Activated naive CD4-positive, alpha-beta T cell (primary cell): ENCODE data around the gene PLAGL1.

Experiments used
- DNase-seq, 4 experiments: peaks; one replicate each; lab custom pipeline; 2025; lab: John Stamatoyannopoulos, UW

The PLAGL1 gene

GRCh38 chr6:143966312-143966711 lies 41.7 kb downstream of the PLAGL1 start:
- DNase-seq: no peak

DNA sequence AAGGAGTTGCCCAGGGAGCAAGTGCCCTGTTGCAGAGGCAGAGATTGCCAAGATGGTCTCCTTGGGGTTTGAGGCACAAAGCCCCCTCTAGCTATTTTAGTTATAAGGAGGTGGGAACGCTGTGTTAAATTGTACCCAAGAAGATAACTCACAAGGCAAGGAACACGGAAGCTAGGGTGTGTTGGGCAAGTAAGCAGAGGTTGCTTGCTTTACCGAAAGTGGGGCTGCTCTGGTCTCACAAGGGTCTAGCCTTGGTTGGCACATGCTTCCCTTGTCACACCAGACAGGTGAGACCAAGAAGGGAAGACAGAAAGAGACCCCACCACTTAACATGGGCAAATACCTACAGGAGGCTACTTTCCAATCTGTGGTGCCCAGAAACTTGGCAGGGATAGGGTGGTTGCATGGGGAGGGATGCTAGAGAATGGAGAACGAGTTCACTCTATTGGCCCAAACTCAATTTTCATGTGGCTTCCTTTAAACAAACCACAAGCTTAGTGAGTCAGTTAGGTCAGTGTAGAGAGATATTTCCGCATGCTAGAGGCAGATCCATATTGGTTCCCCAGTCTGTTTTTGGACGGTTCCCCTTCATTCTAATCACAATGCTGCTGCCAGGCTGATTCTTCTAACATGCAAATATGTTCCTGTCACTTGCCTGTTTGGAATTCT lies 42.4 kb downstream of the PLAGL1 start:
- DNase-seq: no peak

DNA sequence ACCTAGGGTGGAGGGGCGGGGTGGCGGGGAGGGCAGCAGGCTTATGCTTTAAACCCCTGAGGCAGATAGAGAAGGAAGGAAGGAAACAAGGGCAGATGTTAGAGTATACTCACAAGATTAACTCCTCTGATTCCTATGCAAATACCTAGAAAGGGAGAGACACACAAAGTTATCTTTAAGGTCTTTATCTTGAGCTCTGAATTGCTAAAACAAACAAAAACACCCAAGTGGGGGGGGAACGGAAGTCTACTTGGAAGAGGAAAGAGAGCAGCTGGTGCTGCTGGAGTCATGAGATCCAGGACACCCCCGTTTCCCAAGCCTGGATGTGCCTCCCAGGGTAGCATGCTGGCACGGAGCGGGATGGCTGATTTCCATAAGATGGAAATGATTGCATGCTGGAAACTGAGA lies 43.4 kb downstream of the PLAGL1 start:
- no peak for DNase-seq

DNA sequence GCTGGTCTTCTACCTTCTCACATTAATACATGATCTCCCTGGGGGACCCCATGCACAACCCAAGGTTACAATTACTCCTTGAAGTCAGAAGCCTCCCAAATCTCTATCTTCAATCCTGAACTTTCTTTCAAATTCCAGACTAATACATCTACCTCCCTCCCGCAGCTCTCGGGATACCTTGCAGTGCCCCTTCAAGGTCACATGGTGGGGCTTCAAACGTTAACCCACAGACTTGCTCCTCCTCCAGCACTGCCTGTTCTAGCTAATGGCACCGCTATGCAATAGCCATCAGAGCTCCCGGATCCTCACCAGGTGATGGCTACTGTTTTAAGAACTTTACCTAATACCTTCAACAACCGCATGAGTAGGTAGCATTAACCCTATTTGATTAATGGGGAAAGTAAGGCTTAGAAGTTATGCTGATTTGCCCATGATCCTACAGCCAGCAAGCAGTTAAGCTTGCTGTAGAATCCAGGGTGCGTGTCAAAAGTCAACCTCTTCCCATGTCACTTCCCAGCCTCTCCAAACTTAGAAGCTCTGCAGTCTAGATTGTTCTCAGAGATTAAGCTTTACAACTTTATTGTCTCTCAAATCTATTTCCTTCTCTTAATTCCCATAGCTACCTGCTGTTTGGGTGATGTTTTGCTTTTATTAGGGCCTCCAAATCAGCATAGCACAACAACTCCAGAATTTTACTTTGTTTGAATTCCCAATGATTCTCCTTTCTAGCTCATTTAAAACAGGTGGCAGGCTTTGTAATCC lies 44.7 kb downstream of the PLAGL1 start:
- DNase-seq: no peak

GRCh38 chr6:143961886-143962878 lies 45.9 kb downstream of the PLAGL1 start:
- no peak for DNase-seq

DNA sequence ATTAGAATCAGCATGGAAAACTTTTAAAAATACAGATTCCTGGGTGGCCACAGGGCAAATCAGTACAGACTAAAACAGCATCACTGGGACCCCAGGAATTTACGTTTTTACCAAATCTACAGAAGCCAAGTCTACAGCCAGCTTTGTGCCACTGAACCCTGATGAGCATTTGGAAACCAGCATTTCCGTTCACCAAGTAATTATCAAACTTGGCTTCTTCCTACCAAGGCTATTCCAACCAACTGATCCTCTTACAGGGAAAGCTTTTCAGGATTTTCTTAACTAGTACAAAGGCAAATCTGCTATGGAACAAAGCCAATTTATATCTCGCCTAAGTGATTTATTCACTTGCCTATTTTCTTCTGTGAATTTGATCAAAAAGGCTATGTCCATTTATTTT lies 47.0 kb downstream of the PLAGL1 start:
- no peak for DNase-seq

DNA sequence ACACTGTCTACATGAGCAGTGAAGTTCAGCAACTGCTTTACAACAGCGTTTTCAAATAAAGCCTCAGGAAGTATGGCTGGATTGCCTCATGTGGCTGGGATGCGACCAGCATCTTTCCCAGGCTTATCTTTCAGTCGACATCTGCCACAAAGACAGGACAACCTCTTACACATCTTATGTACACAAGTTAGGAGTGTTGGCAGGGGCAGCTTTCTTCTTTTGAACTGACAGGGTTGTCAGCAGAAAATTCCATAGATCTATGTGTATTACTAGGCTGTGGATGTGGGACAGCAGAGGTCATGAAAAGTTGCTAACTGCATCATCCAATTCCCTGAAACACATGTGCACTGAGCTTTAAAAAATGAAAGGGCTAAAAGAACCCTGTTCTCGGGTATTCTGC lies 48.1 kb downstream of the PLAGL1 start:
- DNase-seq: no peak

GRCh38 chr6:143958839-143959399 lies 49.1 kb downstream of the PLAGL1 start:
- DNase-seq: no peak

GRCh38 chr6:143957679-143958274 lies 50.3 kb downstream of the PLAGL1 start:
- no peak for DNase-seq

DNA sequence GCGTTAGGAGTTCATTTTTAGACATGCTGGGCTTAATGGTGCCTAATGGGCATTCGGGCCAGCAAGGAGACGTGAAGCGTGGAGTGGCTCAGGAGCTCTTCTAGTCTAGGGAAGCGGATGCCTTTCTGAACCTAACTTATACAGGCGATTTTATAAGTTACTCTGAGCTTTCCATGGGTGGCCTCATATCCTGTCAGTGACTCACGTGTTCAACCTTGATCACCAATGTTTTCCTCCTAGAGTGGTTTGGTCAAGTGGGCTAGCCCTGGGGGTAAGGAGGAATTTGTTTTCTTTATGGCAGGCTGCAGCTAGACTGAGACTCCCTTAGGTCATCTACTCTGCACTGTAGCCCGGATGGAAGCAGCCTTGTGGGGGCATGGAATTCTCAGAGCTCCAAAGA lies 52.1 kb downstream of the PLAGL1 start:
- no peak for DNase-seq

DNA sequence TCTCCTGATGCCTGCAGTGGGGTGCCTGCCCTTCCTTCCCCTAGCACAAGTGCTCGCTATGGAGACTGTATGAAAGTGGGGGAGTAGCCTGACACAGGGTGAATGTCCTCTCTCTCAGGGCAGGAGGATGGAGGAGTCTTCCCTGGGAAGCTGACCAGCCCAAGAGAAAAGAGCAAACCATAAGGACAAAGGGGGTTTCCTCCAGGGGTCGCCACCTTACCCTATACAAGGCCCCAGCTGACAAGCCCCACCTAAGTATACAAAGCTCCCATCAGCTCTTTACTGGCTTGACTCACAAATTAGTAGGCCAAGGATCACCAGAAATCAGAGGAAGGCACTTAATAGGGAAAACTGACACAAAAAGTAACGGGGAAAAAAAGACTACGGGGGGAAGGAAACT lies 54.1 kb downstream of the PLAGL1 start:
- no peak for DNase-seq

GRCh38 chr6:143952947-143953701 lies 54.9 kb downstream of the PLAGL1 start:
- no peak for DNase-seq

- DNase-seq: no peak
Observed at GRCh38 chr6:143952060-143952778, 55.8 kb downstream of the PLAGL1 start.

GRCh38 chr6:143950875-143951274 lies 57.2 kb downstream of the PLAGL1 start:
- no peak for DNase-seq

DNA sequence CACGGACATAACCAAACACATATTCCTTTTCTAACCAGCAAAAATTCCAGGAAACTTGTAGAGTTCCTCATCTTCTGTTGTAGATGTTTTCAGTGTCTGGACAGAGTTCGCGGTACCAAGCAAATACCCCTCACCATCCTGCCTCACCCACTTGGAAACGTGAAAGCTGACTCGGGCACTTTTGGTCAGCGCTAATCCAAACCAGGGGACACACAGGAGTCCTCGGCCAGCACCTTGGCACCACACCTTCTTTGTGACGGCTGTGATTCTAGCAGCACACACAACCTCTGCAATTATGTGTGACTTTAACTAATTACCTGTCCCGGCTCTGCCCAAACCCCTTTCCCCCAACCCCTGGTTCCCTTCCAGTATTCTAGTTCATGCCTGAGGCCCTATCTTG lies 58.1 kb downstream of the PLAGL1 start:
- DNase-seq: no peak

DNA sequence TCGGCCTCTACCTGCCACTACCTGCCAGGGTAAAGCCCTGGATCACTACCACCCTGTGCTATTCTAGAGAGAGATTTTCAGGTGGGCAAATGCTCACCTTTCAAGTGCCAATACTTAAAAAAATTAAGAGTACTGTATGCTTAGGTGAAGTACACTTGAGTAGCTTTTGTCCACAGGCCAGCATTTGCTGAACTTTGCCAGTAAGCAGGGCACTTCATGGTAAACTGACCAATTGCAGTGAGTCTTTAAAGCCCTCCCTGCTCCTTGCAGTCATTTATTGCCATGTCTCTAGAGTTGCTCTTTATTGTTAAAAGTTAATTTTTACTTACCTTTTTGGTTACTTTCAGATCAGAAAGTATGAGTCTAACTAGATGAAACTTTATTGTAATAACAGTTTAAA lies 58.5 kb downstream of the PLAGL1 start:
- DNase-seq: no peak

- DNase-seq: no peak
Observed at GRCh38 chr6:143948208-143948607, 59.9 kb downstream of the PLAGL1 start.

- DNase-seq: peak in 3 of 4 experiments; percentile 4 to 43 (median 23)
Observed at GRCh38 chr6:143941852-143942627, 66.0 kb downstream of the PLAGL1 start.

DNA sequence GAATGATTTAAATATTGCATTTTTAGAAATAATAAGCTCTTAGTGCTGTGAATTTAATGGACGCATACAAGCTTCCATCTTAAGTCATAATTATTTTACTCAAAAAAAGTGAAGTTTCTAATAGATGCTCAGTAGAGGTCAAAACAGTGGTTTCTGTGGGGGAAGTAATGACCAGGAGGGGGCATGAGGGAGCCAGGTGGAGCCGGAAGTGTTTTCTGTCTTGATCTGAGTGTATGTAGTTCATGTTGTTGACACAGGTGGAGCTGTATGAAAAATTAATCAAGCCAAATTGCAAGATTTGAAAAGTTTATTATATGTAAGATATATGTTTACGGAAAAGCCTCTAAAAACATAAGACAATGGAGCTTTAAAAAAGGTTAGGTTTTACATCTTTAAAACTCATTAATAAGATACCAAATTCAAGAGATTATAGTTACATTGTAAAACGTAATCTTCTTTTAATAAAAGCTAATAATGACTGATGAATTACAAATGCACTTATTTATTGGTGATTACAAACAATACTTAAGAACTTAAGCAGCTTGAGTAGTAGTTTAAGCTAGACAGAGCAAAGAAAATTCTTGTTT lies 68.0 kb downstream of the PLAGL1 start:
- DNase-seq: peak in 1 of 4 experiments; percentile 21
